Mesendoderm (in vitro differentiated cells): ENCODE measurements around the gene FAM171A2.

Experiments
- DNase-seq: peaks from one replicate; pipeline ENCODE4 v3.0.0; 2013
- H2AK5ac ChIP-seq: 2 replicates; pipeline ENCODE4 v1.6.1; 2013; ENCODE audit warnings: low read length, inconsistent platforms
- H2BK120ac ChIP-seq: 2 replicates; pipeline ENCODE4 v1.6.1; 2013; ENCODE audit warnings: low read depth, mild to moderate bottlenecking, low read length, moderate library complexity, mixed read lengths
- H2BK15ac ChIP-seq: replicated peaks from 2 replicates; pipeline ENCODE4 v1.6.1; 2013; ENCODE audit warnings: low read depth, mild to moderate bottlenecking, moderate library complexity
- H2BK5ac ChIP-seq: 2 replicates; pipeline ENCODE4 v1.6.1; 2013; ENCODE audit warnings: low read length, inconsistent platforms
- H3K18ac ChIP-seq: 2 replicates; pipeline ENCODE4 v1.6.1; 2013; ENCODE audit warnings: mild to moderate bottlenecking, low read length, mixed read lengths
- H3K23ac ChIP-seq: one replicate; pipeline ENCODE4 v1.6.1; 2013; ENCODE audit warnings: low read length
- H3K27ac ChIP-seq: 2 replicates; pipeline ENCODE4 v1.5.1; 2013; ENCODE audit warnings: low read depth, mild to moderate bottlenecking, inconsistent platforms, low read length, moderate library complexity
- H3K27me3 ChIP-seq: 2 replicates; pipeline ENCODE4 v1.6.1; 2013; ENCODE audit warnings: low read length, control low read depth, mild to moderate bottlenecking, inconsistent platforms; ENCODE audit not compliant: insufficient read depth, poor library complexity
- H3K36me3 ChIP-seq: 2 replicates; pipeline ENCODE4 v1.6.1; 2013; ENCODE audit warnings: low read length, inconsistent platforms; ENCODE audit not compliant: control insufficient read depth, insufficient read depth
- H3K4ac ChIP-seq: one replicate; pipeline ENCODE4 v1.6.1; 2013; ENCODE audit warnings: low read depth, mild to moderate bottlenecking, low read length, moderate library complexity
- H3K4me1 ChIP-seq: 2 replicates; pipeline ENCODE4 v1.6.1; 2013; ENCODE audit warnings: low read depth, low read length, inconsistent platforms; ENCODE audit not compliant: control insufficient read depth
- H3K4me2 ChIP-seq: 2 replicates; pipeline ENCODE4 v1.6.1; 2013; ENCODE audit warnings: low read length
- H3K4me3 ChIP-seq: 2 replicates; pipeline ENCODE4 v1.5.1; 2013; ENCODE audit warnings: mild to moderate bottlenecking, low read length
- H3K56ac ChIP-seq: one replicate; pipeline ENCODE4 v1.6.1; 2013; ENCODE audit warnings: low read length
- H3K79me1 ChIP-seq: 2 replicates; pipeline ENCODE4 v1.6.1; 2013; ENCODE audit warnings: low read length, inconsistent platforms
- H3K79me2 ChIP-seq: 2 replicates; pipeline ENCODE4 v1.6.1; 2013; ENCODE audit warnings: mild to moderate bottlenecking, low read length; ENCODE audit not compliant: control insufficient read depth, insufficient read depth
- H3K9ac ChIP-seq: 2 replicates; pipeline ENCODE4 v1.6.1; 2013; ENCODE audit warnings: low read length, inconsistent platforms
- H4K5ac ChIP-seq: one replicate; pipeline ENCODE4 v1.6.1; 2013; ENCODE audit warnings: low read length
- H4K8ac ChIP-seq: one replicate; pipeline ENCODE4 v1.6.1; 2013; ENCODE audit warnings: low read depth, mild to moderate bottlenecking, control low read depth, low read length, moderate library complexity
- WGBS: extraction: QIAGEN DNeasy Blood & Tissue Kit; methylation state at CpG from one replicate; pipeline ENCODE4 v1.1.7; 2013; ENCODE audit warnings: low lambda C conversion rate, missing lambda C conversion rate; ENCODE audit not compliant: insufficient coverage; ENCODE audit errors: extremely low coverage; 5-methylcytosine and 5-hydroxymethylcytosine counted together

Gene FAM171A2

DNA sequence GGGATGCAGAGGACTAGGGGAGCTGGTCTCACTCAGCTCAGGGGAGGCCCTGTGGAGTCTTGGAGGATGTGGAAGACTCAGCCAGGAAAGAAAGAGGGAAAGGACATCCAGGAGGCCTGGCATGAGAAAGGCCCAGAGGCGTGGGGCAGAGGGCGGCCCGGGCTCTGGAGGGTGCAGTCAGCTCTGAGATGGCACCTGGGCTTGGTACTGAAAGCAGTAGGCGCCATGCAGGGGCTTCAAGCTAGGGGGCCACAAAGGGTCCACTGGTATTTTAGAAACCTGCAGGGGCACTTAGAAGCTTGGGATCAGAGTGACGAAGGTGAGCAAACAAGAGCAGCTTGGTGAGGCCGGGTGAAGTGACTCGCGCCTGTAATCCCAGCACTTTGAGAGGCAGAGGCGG lies 5.6 kb downstream of the FAM171A2 start:
- Histone ChIP-seq H3K4me3 (no peak overlapping the region), H3K23ac (no peak overlapping the region), H3K9ac (no peak overlapping the region), H3K4ac (no peak overlapping the region), H4K8ac (no peak overlapping the region), H3K36me3 (no peaks in the 10 kb centered on the region), H3K27ac (no peak overlapping the region), H3K79me1 (no peaks in the 10 kb centered on the region), H3K18ac (no peak overlapping the region), H3K79me2 (no peaks in the 10 kb centered on the region), H3K4me1 (peaks cover 5% of the 10 kb centered on the region), H2BK5ac (no peak overlapping the region), H3K4me2 (no peak overlapping the region), H2BK15ac (no peak overlapping the region), H2AK5ac (no peak overlapping the region), H2BK120ac (no peak overlapping the region), H3K56ac (no peak overlapping the region), H3K27me3 (no peaks in the 10 kb centered on the region), H4K5ac (no peak overlapping the region)
- DNase-seq: no peak
- WGBS: no CpG with 5 or more reads among the region's 9 CpGs

DNA sequence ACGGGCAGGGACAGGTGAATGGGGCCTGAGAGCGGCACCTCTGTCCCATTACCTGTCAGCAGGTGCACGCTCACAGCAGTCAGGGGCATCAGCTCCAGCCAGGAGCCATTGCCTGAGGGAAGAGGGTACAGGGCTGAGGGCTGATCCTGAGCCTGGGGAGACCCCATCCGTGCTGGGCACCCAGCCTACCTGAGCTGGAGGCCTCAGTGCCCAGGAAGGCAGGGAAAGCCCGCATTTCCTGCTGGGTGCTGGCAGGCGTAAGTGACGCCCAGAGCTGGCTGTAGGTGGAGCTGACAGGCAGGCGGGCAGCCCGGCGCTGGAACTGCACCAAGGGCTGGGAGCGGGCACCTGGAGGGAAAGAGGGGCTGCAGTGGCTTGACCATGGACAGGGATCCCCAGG lies 7.4 kb downstream of the FAM171A2 start:
- H2AK5ac ChIP-seq: no peak overlapping the region
- no peak overlapping the region for H3K23ac ChIP-seq
- no peak for DNase-seq
- no peaks in the 10 kb centered on the region for H3K79me1 ChIP-seq
- H3K27me3 ChIP-seq: no peaks in the 10 kb centered on the region
- peaks cover 2% of the 10 kb centered on the region for H3K4me1 ChIP-seq
- no peak overlapping the region for H3K18ac ChIP-seq
- H2BK5ac ChIP-seq: no peak overlapping the region
- no peak overlapping the region for H3K4me2 ChIP-seq
- H2BK15ac ChIP-seq: no peak overlapping the region
- H4K8ac ChIP-seq: no peak overlapping the region
- no peaks in the 10 kb centered on the region for H3K36me3 ChIP-seq
- no peak overlapping the region for H3K9ac ChIP-seq
- WGBS: no CpG with 5 or more reads among the region's 11 CpGs
- H3K79me2 ChIP-seq: no peaks in the 10 kb centered on the region
- no peak overlapping the region for H3K56ac ChIP-seq
- no peak overlapping the region for H3K4ac ChIP-seq
- H4K5ac ChIP-seq: no peak overlapping the region
- H2BK120ac ChIP-seq: no peak overlapping the region
- H3K4me3 ChIP-seq: no peak overlapping the region
- no peak overlapping the region for H3K27ac ChIP-seq

DNA sequence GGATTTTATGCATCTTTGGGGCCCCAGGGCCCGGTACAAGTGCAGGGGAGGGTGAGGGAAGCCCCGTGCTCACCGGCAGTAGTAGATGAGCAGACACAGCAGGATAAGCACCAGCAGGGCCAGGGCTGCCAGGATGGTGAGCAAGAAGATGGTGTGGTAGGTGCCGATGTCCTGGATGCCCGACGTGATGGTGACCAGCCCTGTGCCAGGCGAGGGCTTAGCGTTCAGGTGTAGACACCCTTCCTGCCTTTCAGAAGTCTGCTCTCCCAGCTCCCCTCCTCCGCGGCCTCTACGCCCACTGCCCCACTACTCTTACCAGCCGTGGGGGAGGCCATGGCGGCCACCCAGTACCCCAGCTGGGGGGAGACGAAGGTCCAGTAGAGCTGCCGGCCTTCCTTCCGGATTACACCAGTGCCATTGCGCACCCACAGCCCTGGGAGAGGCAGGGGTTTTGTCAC lies 8.0 kb downstream of the FAM171A2 start:
- no peak overlapping the region for H3K9ac ChIP-seq
- H3K36me3 ChIP-seq: no peaks in the 10 kb centered on the region
- no peak overlapping the region for H3K4ac ChIP-seq
- DNase-seq: no peak
- no peaks in the 10 kb centered on the region for H3K79me1 ChIP-seq
- H3K79me2 ChIP-seq: no peaks in the 10 kb centered on the region
- H2BK5ac ChIP-seq: no peak overlapping the region
- H4K8ac ChIP-seq: no peak overlapping the region
- no peak overlapping the region for H3K4me3 ChIP-seq
- H3K4me1 ChIP-seq: no peaks in the 10 kb centered on the region
- no peak overlapping the region for H2BK120ac ChIP-seq
- no peak overlapping the region for H3K27ac ChIP-seq
- no peak overlapping the region for H3K56ac ChIP-seq
- no peak overlapping the region for H3K4me2 ChIP-seq
- no peak overlapping the region for H2BK15ac ChIP-seq
- H2AK5ac ChIP-seq: no peak overlapping the region
- no CpG with 5 or more reads among the region's 17 CpGs for WGBS
- no peak overlapping the region for H3K18ac ChIP-seq
- H4K5ac ChIP-seq: no peak overlapping the region
- H3K23ac ChIP-seq: no peak overlapping the region
- no peaks in the 10 kb centered on the region for H3K27me3 ChIP-seq

DNA sequence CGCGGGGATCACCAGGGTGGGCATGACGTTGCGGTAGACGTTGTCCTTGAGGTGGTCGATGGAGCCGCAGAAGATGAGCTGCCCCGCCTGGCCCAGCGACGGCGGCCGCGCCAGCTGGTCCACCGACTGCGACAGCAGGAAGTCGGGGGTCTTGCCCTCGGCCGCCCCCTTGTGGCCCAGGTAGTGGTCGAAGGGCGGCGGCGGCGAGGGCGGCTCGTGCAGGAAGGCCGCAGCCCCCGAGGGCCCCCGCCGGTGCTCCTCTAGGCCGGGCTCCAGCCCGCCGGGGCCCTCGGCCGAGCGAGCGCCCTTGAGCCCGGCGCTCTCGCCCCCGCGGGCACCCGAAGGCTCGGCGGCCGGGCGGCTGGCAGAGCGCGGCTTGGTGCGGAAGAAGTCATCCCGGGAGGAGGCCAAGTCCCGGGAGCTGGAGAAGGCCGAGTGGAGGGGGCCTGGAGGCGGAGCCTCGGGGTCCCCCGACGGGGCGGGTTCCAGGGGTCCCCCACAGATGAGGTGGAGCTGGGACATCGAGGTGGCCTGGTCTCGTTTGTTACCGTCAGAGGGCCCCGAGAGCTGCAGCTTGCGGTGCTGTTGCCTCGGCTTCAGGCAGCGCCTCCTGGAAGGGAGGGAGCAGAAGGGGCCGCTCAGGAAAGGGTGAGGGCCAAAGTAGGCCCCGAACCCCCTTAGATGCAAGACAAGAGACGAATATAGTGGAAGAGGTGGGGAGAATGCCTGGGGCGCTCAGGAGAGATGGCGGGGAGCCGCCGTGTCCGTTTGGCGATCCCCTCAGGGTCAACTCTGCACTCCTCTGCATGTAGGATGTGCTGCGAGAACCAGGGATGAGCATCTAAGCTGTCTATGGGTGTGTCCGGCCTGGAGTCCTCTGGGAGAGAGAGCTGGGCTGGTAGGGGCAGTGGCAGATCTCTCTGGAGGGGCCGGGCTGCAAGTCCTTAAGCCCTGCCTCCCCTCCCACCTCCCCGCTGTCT lies 8.8 kb downstream of the FAM171A2 start:
- H3K4me1 ChIP-seq: no peaks in the 10 kb centered on the region
- H2BK5ac ChIP-seq: no peak overlapping the region
- H3K36me3 ChIP-seq: no peaks in the 10 kb centered on the region
- DNase-seq: peak; percentile 82
- H2BK15ac ChIP-seq: no peak overlapping the region
- no peaks in the 10 kb centered on the region for H3K27me3 ChIP-seq
- no peak overlapping the region for H3K4ac ChIP-seq
- H2AK5ac ChIP-seq: no peak overlapping the region
- no peaks in the 10 kb centered on the region for H3K79me1 ChIP-seq
- no peak overlapping the region for H3K4me3 ChIP-seq
- H3K23ac ChIP-seq: no peak overlapping the region
- H4K5ac ChIP-seq: no peak overlapping the region
- no peak overlapping the region for H2BK120ac ChIP-seq
- peak overlapping the region; percentile 79 for H3K56ac ChIP-seq
- H4K8ac ChIP-seq: no peak overlapping the region
- no peak overlapping the region for H3K18ac ChIP-seq
- H3K4me2 ChIP-seq: peak overlapping the region; percentile 62
- H3K79me2 ChIP-seq: no peaks in the 10 kb centered on the region
- WGBS: no CpG with 5 or more reads among the region's 77 CpGs
- H3K9ac ChIP-seq: peak overlapping the region; percentile 70
- no peak overlapping the region for H3K27ac ChIP-seq

DNA sequence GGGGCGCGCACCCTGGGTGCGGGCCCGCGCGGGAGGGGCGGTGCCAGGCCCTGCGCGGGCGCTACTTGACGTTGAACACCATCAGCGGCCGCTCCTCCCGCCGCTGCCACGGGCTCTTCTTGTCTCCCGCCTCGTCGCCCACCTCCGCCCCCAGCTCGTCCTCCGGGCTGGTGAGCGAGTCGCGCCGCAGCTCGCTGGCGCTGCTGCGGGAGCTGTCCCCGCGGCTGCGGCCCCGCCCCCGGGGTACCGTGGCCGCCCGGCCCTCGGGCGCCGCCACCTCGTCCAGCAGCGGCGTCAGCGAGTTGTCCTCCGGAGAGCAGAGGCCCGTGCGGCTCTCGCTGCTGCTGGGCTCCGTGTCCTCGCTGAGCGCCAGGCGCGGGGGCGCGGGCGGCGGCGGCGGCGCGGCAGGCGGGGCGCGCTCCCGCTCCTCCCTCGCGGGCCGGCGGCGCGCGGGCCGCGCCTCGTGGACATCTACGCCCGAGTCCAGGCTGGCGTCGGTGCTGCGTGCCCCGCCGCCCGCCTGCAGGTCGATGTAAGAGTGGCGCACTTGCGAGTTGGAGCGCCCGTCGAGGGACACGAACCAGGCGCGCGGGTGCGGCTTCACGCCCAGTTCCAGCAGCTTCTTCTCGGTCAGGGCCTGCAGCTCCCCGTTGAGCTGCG lies 9.9 kb downstream of the FAM171A2 start:
- DNase-seq: peak; percentile 45
- no peaks in the 10 kb centered on the region for H3K79me2 ChIP-seq
- no peak overlapping the region for H3K4ac ChIP-seq
- no peak overlapping the region for H4K5ac ChIP-seq
- no peak overlapping the region for H3K27ac ChIP-seq
- peak overlapping the region; percentile 66 for H3K4me2 ChIP-seq
- no peak overlapping the region for H2BK5ac ChIP-seq
- peak overlapping the region; percentile 22 for H3K4me3 ChIP-seq
- no peak overlapping the region for H2AK5ac ChIP-seq
- H4K8ac ChIP-seq: no peak overlapping the region
- peak overlapping the region; percentile 80 for H3K23ac ChIP-seq
- no peak overlapping the region for H3K18ac ChIP-seq
- no peaks in the 10 kb centered on the region for H3K79me1 ChIP-seq
- no peak overlapping the region for H2BK120ac ChIP-seq
- no peaks in the 10 kb centered on the region for H3K27me3 ChIP-seq
- peak overlapping the region; percentile 43 for H3K9ac ChIP-seq
- no peak overlapping the region for H2BK15ac ChIP-seq
- H3K36me3 ChIP-seq: no peaks in the 10 kb centered on the region
- WGBS: no CpG with 5 or more reads among the region's 98 CpGs
- H3K56ac ChIP-seq: peak overlapping the region; percentile 86
- no peaks in the 10 kb centered on the region for H3K4me1 ChIP-seq
